Central memory CD4-positive, alpha-beta T cell (primary cell): ENCODE measurements around the gene SFXN5.
"Not testable (repeated sequence)": the region's sequence is repeated elsewhere in the genome, so short reads cannot be mapped to it uniquely, and the experiment has no call there.

Experiments used
- DNase-seq: peaks from one replicate; pipeline ENCODE4 v3.0.0; 2022

SFXN5 gene

DNA sequence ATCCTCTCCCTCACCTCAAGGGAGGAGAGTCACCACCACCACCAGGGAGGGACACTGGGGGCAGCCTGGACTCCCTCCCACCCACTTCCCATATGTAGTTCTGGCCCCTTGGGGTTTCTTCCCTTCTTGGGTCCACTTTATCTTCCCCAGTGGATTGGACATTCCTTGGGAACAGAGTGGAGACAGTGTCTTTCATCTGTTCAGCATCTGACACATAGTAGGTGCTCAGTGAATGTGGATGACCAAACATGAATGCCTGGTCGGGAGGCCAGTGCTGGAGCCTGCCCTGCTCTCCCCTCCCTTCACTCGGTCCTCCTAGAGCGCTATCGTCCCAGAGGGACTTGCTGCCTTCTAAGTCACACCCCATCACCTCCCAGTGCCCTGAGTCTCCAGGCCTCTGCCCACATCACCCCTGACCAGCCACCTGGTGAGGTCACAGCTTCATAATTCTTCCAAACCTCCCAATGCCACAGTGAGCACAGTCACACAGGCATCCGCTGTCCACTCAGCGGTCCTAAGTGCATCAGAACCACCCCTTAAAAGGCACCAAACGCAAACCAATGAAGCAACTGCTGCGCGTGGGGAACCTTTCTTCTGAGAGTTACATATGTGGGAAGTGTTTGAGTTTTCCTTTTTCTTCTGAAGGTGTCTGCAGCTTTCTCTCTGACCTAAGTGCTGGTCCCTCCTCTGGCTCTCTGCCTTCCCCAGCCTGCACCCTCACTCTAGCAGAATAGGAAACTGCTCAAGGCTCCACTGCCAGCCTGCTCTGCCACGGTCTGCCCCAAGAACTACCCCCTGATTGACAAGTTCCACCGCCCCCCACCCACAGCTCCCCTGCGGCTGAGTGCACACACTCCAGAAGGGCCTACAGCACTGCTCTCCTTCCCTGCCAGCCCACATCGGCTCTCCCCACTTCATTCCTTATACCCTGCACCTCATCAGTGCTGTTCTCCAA, 7.2 kb upstream of the SFXN5 start:
- no peak for DNase-seq

DNA sequence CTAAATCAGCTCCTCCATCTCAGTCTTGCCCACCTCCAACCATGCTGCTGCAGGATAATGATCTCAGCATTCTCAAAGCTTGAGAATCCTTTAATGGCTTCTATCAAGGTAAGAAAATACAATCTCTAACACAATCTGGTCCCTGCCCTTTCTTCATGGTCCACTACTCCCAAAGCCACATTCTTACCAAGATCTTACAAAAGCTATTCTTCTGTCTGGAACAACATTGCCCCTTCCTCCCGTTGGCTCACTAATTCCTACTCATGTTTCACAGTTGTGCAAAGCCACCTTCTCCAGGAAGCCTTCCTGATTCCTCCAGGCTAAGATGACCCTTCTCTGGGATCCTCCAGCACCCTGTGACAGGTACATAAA, 5.9 kb upstream of the SFXN5 start:
- no peak for DNase-seq

GRCh38 chr2:73076701-73077423, 5.3 kb upstream of the SFXN5 start:
- no peak for DNase-seq

- no peak for DNase-seq
These were observed 4.2 kb upstream of the SFXN5 start for GRCh38 chr2:73075477-73076373.

DNA sequence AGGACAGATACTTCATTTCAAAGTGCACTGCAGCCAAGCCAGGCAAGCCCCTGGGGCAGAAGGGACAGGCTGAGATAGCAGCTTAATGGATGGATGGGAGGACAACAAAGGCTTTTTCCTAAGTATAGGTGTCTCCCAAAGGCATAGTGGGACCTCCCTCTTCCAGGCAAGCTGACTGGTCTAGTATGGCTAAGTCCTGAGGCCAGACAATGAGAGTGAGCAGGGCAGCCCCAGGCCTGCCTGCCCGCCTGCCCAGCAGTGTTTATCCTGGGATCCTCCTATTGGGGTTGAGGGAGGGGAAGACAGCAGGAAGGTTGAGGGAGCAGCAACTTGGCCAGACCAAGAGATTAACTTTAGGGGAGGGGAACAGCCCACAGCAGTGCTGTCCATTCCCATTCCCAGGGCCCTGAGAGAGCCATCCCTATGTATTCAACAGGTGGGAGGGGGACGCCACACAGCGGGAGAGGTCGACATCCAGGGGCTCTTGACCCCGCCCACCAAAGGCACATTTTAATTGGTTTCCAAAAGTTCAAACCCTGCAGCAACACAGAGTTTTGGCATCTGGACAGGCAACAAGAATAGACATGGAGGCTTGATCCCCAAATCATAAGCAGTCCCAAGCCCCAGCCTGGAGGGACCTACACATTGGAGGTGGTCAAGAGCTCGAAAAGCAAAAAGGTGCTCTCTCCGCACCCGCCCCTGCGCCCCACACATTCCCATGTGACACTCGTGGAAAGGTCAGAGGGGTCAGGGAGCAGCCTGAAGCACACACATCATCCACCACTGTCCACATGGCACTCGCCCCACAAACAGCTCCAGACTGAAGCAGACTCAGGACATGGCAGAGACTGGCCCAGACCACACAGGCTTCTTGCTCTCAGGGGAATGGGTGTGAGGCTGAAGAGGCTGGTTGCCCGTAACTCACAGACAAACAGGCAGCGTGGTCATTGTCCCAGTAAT, 2.9 kb upstream of the SFXN5 start:
- no peak for DNase-seq

DNA sequence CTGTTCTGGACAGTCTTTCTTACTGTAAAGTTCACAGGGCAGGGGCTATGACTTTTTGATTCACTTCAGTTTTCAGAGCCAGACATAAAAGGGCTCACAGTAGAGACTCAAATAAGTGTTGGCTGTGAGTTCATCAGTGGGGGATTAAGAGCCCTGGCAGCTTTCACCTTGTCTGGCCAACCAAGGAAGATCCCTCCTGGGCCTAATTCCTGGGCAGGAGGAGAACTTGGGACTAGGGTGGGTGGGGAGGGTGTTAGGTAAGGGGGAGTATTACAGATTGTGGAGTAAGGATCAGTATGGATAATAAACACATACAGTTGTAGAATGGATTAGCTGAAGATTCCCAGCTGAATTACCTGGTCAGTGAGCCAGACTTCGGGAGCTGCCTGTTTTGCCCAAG, 904 bp upstream of the SFXN5 start:
- DNase-seq: no peak

- no peak for DNase-seq
These were observed 550 bp upstream of the SFXN5 start for GRCh38 chr2:73072129-73072395.

DNA sequence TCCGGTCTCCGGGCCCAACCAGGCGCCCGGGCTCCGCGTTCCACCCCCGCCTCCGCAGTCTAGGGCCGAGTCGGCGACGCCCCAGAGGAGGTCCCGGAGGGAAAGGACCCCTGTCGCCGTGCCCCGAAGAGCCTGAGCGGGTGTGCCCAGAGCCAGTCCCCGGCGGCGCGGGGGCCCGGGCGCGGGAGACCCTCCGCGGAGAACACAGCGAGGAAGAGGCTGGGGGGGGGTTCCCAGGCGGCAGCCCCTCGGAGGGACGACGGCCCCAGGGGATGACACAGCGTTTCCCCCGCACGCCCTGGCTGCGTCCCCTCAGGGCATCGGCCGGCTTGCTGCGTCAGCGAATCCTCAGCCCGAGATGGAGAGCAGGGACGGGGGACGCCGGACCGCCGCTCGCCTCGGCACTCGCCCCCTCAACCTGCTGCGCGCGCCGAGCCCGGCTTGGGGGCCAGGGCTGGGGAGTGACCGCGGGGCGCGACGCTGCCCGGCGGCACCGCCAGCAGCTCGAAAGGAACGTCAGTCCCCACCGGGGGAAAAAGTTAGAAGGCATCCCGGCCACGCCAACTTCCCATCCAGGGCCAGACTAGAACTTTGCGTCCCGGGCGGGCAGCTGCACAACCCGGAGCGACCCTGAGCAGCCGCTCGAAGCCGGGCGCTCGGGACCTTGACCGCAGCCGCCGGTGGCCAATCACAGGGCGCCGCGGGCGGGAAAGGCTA, 711 bp downstream of the SFXN5 start:
- DNase-seq: peak; percentile 23

DNA sequence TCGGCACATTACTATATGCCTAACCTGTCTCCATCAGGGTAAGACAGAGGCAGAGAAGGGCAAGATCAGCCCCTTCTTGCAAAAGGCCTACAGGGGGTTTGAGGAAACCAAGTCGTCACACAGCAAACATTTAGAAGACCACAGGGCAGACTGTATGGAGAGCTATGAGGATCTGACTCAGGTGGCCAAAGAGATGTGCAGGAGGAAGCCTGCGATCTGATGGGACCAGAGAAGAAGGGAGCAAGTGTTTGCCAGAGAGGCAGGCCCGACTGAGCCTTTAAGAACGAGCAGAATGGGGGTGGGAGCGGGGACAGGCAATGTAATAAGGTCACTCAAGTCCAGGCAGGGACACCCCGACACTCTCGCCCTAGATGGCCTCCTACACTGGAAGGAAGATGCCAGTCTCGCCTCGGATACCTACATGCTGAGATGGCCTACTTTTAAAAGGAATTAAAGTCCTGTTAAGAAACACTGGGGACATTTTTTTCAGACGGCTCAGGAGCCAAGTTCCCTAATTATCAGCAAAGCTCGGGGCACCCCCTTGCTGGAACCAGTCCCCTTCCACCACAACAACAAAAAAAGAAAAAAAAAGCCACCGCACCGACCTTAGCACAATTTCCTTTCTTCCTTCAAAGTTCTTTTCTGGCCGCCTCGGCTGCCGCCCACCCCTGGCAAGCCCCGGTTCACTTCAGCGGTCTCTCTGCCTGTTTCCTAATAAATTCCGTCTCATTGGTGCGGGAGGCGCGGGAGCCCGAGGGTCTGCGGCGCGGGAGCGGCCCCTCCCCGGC, 1.5 kb downstream of the SFXN5 start:
- no peak for DNase-seq

DNA sequence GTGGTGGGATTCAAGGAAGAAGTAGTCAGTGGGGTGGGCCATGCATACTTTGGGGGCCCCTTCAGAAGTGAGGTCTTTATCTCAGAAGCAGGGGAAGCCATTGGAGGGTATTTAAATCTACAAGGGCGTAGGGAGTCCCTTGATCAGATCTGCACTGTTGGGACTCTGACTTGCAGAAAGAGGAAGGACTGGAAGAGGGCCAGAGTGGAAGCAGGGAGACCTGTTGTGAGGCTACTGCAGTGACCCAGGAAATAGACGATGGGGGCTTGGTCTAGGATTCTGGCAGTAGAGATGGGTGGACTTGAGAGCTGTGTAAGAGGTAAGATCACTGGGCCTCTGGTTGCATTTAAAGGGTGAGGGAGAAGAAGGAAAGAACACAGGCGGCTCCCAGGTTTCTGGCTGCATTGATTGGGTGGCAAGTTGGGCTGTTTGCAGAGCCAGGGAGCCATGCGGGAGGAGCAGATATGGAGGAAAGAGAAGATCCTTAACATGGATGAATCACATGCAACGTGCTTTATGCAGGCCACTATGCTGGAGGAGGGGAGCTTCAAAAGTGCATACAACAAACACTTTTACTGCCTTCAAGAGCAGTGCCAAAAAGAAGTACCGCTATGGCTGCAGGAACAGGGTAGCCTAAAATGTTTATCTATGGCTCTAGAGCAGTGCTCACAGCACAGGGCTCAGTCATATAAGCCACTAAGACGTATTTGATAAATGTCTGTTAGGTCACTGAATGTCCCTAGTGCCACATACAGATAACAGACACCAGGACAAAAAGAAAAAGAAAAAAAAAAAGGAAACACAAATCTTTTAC, 2.3 kb downstream of the SFXN5 start:
- no peak for DNase-seq

DNA sequence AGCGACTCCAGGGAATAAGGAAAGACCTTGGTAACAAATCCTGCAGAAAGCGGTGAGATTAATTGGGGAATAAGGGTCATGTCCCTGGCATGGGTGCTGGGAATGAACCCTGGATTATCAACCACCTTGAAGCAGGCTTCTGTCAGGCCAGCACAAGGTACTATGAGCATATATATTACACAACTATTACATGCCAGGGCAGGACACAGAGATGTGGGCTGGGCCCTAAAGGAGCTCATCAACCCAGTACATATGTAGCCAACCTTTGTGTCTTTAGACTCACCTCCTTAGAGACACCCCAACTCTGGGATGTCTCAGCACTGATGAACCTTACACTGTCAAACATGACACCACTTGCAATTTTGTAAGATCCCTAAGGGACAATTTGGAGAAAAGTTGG, 3.4 kb downstream of the SFXN5 start:
- no peak for DNase-seq

GRCh38 chr2:73067043-73067442, 4.5 kb downstream of the SFXN5 start:
- no peak for DNase-seq

DNA sequence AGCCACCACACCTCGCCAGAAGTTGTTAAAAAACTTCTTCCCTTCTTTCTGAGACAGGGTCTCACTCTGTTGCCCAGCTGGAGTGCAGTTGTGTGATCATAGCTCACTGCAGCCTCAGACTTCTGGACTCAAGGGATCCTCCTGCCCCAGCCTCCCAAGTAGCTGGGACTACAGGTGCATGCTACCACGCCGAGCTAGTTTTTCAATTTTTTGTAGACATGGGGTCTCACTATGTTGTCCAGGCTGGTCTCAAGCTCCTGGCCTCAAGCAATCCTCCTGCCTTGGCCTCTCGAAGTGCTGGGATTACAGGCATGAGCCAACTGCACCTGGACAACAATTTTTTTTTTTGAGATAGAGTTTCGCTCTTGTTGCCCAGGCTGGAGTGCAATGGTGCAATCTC, 6.4 kb downstream of the SFXN5 start:
- DNase-seq: not testable (repeated sequence)

DNA sequence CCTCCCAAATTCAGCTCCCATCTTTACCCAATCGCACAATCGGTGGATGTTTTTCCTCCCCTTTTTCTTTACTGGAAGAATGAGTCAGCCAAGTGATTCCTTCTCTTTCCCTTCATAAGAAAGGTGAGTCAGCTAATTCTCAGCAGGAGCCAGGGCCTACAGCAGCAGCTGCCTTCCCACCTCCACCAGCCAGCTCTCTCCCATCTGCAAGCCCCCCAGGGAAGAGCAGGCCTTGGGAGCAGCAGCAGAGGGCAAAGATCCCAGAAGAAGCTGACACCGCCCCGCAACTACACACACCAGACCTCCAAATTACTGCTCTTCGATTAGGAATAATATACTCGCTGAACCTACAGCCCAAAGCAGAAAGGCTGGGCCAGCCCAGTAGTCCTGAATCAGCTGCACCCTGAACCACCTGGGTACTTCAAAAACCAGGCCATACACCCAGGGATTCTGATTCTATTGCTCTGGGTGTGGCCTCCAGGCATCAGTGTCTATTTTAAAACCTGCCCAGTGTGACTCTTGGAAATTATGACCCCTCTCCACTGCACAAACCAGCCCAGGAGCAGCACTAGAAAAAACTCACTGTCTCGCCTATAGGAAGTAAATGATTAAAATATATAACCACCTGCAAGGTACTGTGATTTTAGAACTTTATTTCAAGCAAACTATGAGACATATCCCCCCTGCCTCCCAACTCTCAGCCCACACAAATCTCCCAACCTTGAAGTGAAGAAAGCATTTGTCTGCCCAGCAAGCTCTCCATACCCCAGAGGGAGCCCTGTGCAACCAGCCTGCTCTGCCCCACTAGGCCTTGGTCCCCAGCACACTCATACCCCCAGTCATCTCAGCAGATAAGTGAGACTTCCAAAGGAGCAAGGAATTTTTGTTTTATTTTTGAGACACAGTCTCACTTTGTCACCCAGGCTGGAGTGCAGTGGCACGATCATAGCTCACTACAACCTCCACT, 7.3 kb downstream of the SFXN5 start:
- no peak for DNase-seq

GRCh38 chr2:73063472-73063871, 8.0 kb downstream of the SFXN5 start:
- DNase-seq: no peak

- DNase-seq: no peak
These were observed 12.4 kb downstream of the SFXN5 start for GRCh38 chr2:73059106-73059505.

DNA sequence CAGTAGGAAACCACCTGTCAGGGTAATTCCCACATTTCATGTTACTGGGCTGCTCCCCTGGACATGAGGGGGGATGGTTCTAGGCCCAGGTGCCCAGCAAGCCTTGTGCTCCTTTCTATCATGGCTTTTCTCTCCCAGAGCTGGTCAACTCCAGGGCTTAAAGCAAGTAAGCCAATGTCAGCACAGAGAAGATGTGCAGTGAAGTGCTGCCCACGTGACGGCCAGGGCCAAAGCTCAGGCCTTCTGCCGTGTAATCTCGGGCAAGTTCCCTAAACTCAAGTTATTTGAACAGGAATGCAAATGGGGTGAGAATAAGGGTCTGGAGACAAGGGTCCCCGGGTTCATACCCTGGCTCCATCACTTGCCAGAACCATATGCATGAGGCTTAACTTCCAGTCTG, 16.5 kb downstream of the SFXN5 start:
- DNase-seq: no peak

DNA sequence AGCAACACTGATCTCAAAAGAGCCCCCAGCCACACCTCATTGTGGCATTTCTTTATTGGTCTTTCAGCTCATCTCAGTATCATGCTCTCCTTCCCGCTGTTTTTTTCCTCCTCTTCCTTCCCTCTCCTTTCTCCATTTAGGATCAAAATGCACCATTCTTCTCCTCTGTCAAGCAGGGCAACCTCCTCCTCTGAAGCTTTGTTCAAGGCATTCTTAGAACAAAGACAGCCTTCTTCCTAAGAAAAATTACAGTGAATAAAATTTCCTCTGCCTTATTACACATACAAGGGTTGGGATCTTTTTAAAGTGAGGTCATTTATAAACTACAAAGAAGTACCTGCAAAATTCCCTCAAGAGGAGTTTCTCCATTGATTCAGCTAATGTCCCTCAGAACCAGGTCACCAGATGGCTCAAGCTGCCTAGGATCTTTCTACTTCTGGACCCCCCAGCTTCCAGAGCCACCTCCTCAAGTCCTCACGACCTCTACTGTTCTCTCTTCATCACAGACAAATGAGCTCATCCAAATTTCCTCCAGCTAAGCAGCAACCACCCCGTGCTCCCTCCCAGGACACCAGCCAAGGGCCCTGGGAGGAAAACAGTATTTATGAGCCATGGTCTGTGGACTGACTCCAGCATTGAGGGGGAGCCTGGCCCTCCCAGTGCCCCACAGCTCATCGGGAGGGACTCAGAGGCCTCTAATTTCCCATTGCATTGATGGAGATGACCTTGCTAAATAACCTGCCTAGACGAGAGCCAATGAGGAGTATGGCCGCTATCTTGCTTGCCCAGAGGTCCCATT, 18.0 kb downstream of the SFXN5 start:
- no peak for DNase-seq
